Osteocyte (in vitro differentiated cells): ENCODE results near the gene PTGES3. TPM values are rescaled to one million over a fixed set of nuclear protein-coding genes. Genes with fewer than 3 reads are reported as not detected.

Experiments used
- DNase-seq: peaks from one replicate; pipeline ENCODE4 v3.0.0; 2021; ENCODE audit warnings: mixed read lengths; ENCODE audit not compliant: unreplicated experiment; ENCODE audit errors: extremely low spot score
- H3K27ac Mint-ChIP-seq: one replicate; pipeline ENCODE4 v1.8.0; 2021; ENCODE audit warnings: mild to moderate bottlenecking, mixed read lengths; ENCODE audit not compliant: unreplicated experiment
- H3K27me3 Mint-ChIP-seq: one replicate; pipeline ENCODE4 v1.8.0; 2021; ENCODE audit warnings: mixed read lengths; ENCODE audit not compliant: unreplicated experiment
- H3K36me3 Mint-ChIP-seq: one replicate; pipeline ENCODE4 v1.8.0; 2021; ENCODE audit warnings: mixed read lengths; ENCODE audit not compliant: unreplicated experiment
- H3K4me1 Mint-ChIP-seq: one replicate; pipeline ENCODE4 v1.8.0; 2021; ENCODE audit warnings: mixed read lengths; ENCODE audit not compliant: unreplicated experiment
- H3K4me3 Mint-ChIP-seq: one replicate; pipeline ENCODE4 v1.8.0; 2021; ENCODE audit warnings: mild to moderate bottlenecking, moderate library complexity, mixed read lengths; ENCODE audit not compliant: unreplicated experiment
- H3K9me3 Mint-ChIP-seq: one replicate; pipeline ENCODE4 v1.8.0; 2021; ENCODE audit warnings: mixed read lengths; ENCODE audit not compliant: unreplicated experiment
- total RNA-seq: library from RNA; stranded (reverse); gene quantifications from 2 replicates; pipeline ENCODE4 v1.2.1, GENCODE V29; 2021
- TF ChIP-seq, protein P1 (sequence below): fragments of 200-600 bp; sonication (generic); IDR thresholded peaks from 2 replicates; pipeline ENCODE4 v1.5.0; 2021; ENCODE audit warnings: antibody characterized with exemption, mild to moderate bottlenecking, moderate library complexity

PTGES3 gene
- total RNA-seq, 1 donor from 2014 or later, result 140 TPM

DNA sequence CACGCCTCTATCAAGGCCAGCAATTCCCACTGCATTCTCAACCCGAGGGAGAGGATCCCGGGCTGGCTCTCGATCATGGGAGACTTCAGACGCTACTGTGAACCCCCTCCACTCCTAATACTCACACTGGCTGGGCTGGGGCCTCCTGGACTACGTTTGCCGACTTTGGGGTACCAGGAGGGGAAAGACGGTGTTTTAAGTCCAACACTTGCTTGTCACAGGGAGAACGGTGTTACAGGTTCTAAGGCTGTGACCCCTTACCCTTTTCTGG is 36.6 kb upstream of the PTGES3 start:
- H3K36me3 Mint-ChIP-seq, result peaks cover 20% of the 10 kb centered on the region
- TF ChIP-seq, protein P1, sequence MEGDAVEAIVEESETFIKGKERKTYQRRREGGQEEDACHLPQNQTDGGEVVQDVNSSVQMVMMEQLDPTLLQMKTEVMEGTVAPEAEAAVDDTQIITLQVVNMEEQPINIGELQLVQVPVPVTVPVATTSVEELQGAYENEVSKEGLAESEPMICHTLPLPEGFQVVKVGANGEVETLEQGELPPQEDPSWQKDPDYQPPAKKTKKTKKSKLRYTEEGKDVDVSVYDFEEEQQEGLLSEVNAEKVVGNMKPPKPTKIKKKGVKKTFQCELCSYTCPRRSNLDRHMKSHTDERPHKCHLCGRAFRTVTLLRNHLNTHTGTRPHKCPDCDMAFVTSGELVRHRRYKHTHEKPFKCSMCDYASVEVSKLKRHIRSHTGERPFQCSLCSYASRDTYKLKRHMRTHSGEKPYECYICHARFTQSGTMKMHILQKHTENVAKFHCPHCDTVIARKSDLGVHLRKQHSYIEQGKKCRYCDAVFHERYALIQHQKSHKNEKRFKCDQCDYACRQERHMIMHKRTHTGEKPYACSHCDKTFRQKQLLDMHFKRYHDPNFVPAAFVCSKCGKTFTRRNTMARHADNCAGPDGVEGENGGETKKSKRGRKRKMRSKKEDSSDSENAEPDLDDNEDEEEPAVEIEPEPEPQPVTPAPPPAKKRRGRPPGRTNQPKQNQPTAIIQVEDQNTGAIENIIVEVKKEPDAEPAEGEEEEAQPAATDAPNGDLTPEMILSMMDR, result no peak
- H3K27me3 Mint-ChIP-seq, result no peaks in the 10 kb centered on the region
- H3K9me3 Mint-ChIP-seq, result no peaks in the 10 kb centered on the region
- H3K4me3 Mint-ChIP-seq, result peak overlapping the region; percentile 98
- DNase-seq, result peak; percentile 75
- peaks cover 51% of the 10 kb centered on the region for H3K4me1 Mint-ChIP-seq
- peak overlapping the region; percentile 99 for H3K27ac Mint-ChIP-seq

DNA sequence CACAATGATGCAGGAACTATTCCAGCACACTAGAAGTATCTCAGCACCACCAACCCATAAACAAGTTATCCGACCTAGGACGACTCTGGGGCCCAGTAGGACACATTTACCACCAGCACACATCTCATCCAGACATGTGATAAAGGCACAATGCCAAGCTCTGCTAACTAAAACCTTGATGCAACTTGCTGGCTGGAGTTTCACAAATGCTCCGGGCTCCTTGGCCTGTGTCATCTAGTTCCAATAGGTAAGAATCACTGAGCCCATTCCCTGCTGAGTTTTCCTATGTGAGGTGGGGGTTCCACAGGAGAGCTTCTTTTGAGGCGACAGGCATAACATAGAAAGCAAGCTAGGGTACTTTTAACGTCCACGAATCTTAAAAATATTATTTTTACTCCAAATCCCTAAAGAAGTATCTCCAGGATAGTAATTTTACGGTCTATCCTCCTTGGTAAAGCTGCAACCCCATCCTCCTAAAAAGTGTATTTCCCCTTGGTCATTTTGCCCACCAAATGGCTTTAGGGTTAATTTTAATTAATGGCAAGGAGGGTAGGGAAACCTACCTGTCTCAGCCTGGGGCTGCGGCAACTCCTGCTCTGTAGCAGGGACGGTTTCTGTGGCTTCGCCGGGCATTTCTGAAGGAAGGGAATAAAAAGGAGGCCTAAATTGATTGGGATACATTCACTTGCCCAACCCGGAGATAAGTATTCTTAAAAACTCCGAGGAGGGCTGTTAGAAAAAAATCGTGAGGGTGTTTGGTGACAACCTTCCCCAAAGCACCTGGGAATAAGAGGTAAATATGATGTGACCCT is 36.0 kb upstream of the PTGES3 start:
- Mint-ChIP-seq H3K27ac (peak overlapping the region; percentile 99), H3K4me1 (peaks cover 55% of the 10 kb centered on the region), H3K27me3 (no peaks in the 10 kb centered on the region), H3K36me3 (peaks cover 25% of the 10 kb centered on the region), H3K4me3 (peak overlapping the region; percentile 98), H3K9me3 (no peaks in the 10 kb centered on the region)
- peak; percentile 57 for DNase-seq
- TF ChIP-seq, protein P1, result no peak

GRCh38 chr12:56723352-56723751 is 35.3 kb upstream of the PTGES3 start:
- H3K36me3 Mint-ChIP-seq, result peaks cover 30% of the 10 kb centered on the region
- no peak for DNase-seq
- peaks cover 60% of the 10 kb centered on the region for H3K4me1 Mint-ChIP-seq
- peak overlapping the region; percentile 98 for H3K4me3 Mint-ChIP-seq
- no peaks in the 10 kb centered on the region for H3K27me3 Mint-ChIP-seq
- no peaks in the 10 kb centered on the region for H3K9me3 Mint-ChIP-seq
- TF ChIP-seq, protein P1, result no peak
- peak overlapping the region; percentile 99 for H3K27ac Mint-ChIP-seq

DNA sequence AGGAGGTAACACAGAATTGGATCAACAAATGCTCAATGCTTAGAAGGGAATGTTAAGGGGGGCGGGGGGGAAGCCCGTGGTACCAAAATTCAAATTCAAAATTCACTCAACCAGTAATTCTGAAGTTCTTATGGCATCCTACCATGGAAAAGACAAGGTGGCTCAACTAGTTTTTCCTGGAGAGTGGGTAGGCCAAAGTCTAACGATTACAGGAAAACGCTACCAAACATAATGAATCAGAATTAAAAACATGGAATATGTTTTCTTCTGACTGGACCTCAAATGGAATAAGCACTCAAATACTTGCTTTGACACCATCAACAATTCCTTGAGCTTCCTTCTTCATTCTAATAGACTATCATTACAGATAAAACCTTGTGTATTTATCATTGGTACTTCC is 34.7 kb upstream of the PTGES3 start:
- Mint-ChIP-seq H3K36me3 (peaks cover 30% of the 10 kb centered on the region), H3K27ac (peak overlapping the region; percentile 54), H3K4me1 (peaks cover 60% of the 10 kb centered on the region), H3K4me3 (peak overlapping the region; percentile 98), H3K9me3 (no peaks in the 10 kb centered on the region), H3K27me3 (no peaks in the 10 kb centered on the region)
- TF ChIP-seq, protein P1, result no peak
- no peak for DNase-seq

GRCh38 chr12:56721721-56722120 is 33.6 kb upstream of the PTGES3 start:
- DNase-seq, result no peak
- Mint-ChIP-seq H3K9me3 (no peaks in the 10 kb centered on the region), H3K4me1 (peaks cover 65% of the 10 kb centered on the region), H3K36me3 (peaks cover 33% of the 10 kb centered on the region), H3K4me3 (no peak overlapping the region), H3K27ac (peak overlapping the region; percentile 3), H3K27me3 (no peaks in the 10 kb centered on the region)
- TF ChIP-seq, protein P1, result no peak
